ENCODE results near the gene RASGEF1B.

DNA sequence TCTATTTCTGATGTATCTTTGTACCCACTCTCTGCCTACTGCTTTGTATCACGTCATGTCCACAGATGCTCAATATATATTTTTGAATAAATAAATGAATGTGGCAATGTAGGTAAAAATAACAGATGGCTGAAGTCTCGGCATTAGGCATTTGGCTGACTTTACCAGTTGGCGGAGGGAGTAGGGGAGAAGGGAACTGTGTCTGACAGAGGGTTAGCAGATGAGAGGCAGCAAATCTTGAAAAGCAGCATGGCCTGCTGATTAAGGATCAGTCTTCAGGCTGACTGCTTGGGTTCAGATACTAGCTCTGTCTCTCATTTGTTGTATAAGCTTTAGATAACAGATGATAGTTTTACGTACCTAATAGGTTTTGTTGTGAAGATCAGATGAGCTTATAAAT is 31.9 kb upstream of the RASGEF1B start:
- TF ChIP-seq, protein P1, sequence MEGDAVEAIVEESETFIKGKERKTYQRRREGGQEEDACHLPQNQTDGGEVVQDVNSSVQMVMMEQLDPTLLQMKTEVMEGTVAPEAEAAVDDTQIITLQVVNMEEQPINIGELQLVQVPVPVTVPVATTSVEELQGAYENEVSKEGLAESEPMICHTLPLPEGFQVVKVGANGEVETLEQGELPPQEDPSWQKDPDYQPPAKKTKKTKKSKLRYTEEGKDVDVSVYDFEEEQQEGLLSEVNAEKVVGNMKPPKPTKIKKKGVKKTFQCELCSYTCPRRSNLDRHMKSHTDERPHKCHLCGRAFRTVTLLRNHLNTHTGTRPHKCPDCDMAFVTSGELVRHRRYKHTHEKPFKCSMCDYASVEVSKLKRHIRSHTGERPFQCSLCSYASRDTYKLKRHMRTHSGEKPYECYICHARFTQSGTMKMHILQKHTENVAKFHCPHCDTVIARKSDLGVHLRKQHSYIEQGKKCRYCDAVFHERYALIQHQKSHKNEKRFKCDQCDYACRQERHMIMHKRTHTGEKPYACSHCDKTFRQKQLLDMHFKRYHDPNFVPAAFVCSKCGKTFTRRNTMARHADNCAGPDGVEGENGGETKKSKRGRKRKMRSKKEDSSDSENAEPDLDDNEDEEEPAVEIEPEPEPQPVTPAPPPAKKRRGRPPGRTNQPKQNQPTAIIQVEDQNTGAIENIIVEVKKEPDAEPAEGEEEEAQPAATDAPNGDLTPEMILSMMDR (IDR thresholded peaks at IDR 0.05) = no peak
- no peak for TF ChIP-seq POLR2A (IDR thresholded peaks at IDR 0.05)

Measured in thyroid gland (tissue), 4 donors.